ENCODE measurements around the gene MRPL11. TPM values are rescaled to one million over a fixed set of nuclear protein-coding genes. Genes with fewer than 3 reads are reported as not detected.

MRPL11 gene
- total and polyA plus RNA-seq, 2 experiments from 2014 or later, result 139 to 237 TPM

- TF ChIP-seq ZNF462 (CRISPR knock-in tag; IDR thresholded peaks at IDR 0.05), result no peak
- no peak for TF ChIP-seq ETS1 (IDR thresholded peaks at IDR 0.05)
- no peak for TF ChIP-seq CTCF (conservative IDR thresholded peaks at IDR 0.05; ENCODE audit: low read depth in 2 of 2)
- no peak for TF ChIP-seq CREB1 (CRISPR knock-in tag; IDR thresholded peaks at IDR 0.05; ENCODE audit: low read depth)
- TF ChIP-seq EZH2phosphoT487 (IDR thresholded peaks at IDR 0.05; ENCODE audit: unreplicated experiment), result no peak
- no peak for TF ChIP-seq ZNF114 (CRISPR knock-in tag; IDR thresholded peaks at IDR 0.05)
- TF ChIP-seq JUNB (IDR thresholded peaks at IDR 0.05; ENCODE audit: unreplicated experiment), result no peak
Measured at GRCh38 chr11:66413167-66413566, 25.5 kb downstream of the MRPL11 start (continued).

Measured in GM23338 (cell line).